ENCODE measurements around the gene EGR4.

The EGR4 gene

GRCh38 chr2:73289304-73289703 lies 4.0 kb downstream of the EGR4 start:
- no peak for FAIRE-seq

GRCh38 chr2:73286134-73286655 lies 7.2 kb downstream of the EGR4 start:
- no peak for FAIRE-seq

- FAIRE-seq = no peak
Measured at GRCh38 chr2:73285159-73285739, 8.1 kb downstream of the EGR4 start.

- no peak for FAIRE-seq
Measured at GRCh38 chr2:73284296-73285158, 8.8 kb downstream of the EGR4 start, which contains the start of gene FBXO41. Gene FBXO41 (minus strand): TSS chr2:73284478. CDS start chr2:73269630, 14,848 bp downstream.

GRCh38 chr2:73283545-73284295 lies 9.6 kb downstream of the EGR4 start:
- no peak for FAIRE-seq

- FAIRE-seq = no peak
Measured at GRCh38 chr2:73282924-73283544, 10.3 kb downstream of the EGR4 start.

- FAIRE-seq = no peak
Measured at GRCh38 chr2:73281244-73281643, 12.1 kb downstream of the EGR4 start.

- no peak for FAIRE-seq
Measured at GRCh38 chr2:73279852-73280251, 13.5 kb downstream of the EGR4 start.

- FAIRE-seq = no peak
Measured at GRCh38 chr2:73272270-73272669, 21.1 kb downstream of the EGR4 start.

GRCh38 chr2:73269686-73270465 lies 23.5 kb downstream of the EGR4 start:
- no peak for FAIRE-seq

- no peak for FAIRE-seq
Measured at GRCh38 chr2:73268830-73269685, 24.3 kb downstream of the EGR4 start.

- FAIRE-seq = no peak
Measured at GRCh38 chr2:73268366-73268829, 24.9 kb downstream of the EGR4 start.

- no peak for FAIRE-seq
Measured at GRCh38 chr2:73267008-73267407, 26.3 kb downstream of the EGR4 start.

GRCh38 chr2:73266061-73266901 lies 27.1 kb downstream of the EGR4 start:
- FAIRE-seq = no peak

- no peak for FAIRE-seq
Measured at GRCh38 chr2:73265298-73266060, 27.9 kb downstream of the EGR4 start.

GRCh38 chr2:73264783-73265182 lies 28.6 kb downstream of the EGR4 start:
- no peak for FAIRE-seq

GRCh38 chr2:73264332-73264606 lies 29.1 kb downstream of the EGR4 start:
- no peak for FAIRE-seq

- no peak for FAIRE-seq
Measured at GRCh38 chr2:73263540-73264331, 29.6 kb downstream of the EGR4 start.
